Keratinocyte (primary cell): Measurements from ENCODE around the gene RPL23. TPM values are rescaled to one million over a fixed set of nuclear protein-coding genes. Genes with fewer than 3 reads are reported as not detected.

Source experiments
- DNase-seq: peaks from one replicate; pipeline ENCODE4 v3.0.0-alpha.2; 2011; ENCODE audit warnings: low read depth, missing footprints, low spot score
- FAIRE-seq: peaks from 2 replicates; lab custom pipeline; 2011; peaks lifted over from hg19 to GRCh38; lab: Jason Lieb, UNC
- H2AFZ ChIP-seq: 2 replicates; pipeline ENCODE4 v1.6.0; 2012; ENCODE audit warnings: low read length, control low read depth, inconsistent platforms; ENCODE audit not compliant: control insufficient read depth
- H3K27ac ChIP-seq: 2 replicates; pipeline ENCODE4 v1.5.1; 2011; ENCODE audit warnings: low read length; ENCODE audit not compliant: control insufficient read depth, insufficient read depth
- H3K27me3 ChIP-seq: 3 replicates; pipeline ENCODE4 v1.6.0; 2011; ENCODE audit warnings: low read length; ENCODE audit not compliant: control insufficient read depth, insufficient read depth; ENCODE audit errors: extremely low read depth
- H3K36me3 ChIP-seq, 2 experiments: 2 replicates in 1 of 2; 3 replicates in 1 of 2; pipeline ENCODE4 v1.5.1; 2011; ENCODE audit warnings: low read length in 2 of 2, mild to moderate bottlenecking in 1 of 2; ENCODE audit not compliant: control insufficient read depth in 2 of 2, insufficient read depth in 2 of 2; ENCODE audit errors: extremely low read depth in 1 of 2
- H3K4me1 ChIP-seq: 3 replicates; pipeline ENCODE4 v1.5.1; 2011; ENCODE audit warnings: low read length; ENCODE audit not compliant: control insufficient read depth, insufficient read depth; ENCODE audit errors: extremely low read depth
- H3K4me2 ChIP-seq: 3 replicates; pipeline ENCODE4 v1.6.0; 2011; ENCODE audit warnings: low read depth, low read length; ENCODE audit not compliant: control insufficient read depth, insufficient read depth; ENCODE audit errors: extremely low read depth
- H3K4me3 ChIP-seq, 3 experiments: fragments of 200-600 bp in 1 of 3; sonication (generic) in 1 of 3; 2 replicates in 2 of 3; 3 replicates in 1 of 3; pipeline ENCODE4 v1.5.1; 2011 to 2016; ENCODE audit warnings: low read length in 3 of 3, mild to moderate bottlenecking in 3 of 3, control low read depth in 2 of 3, inconsistent platforms in 1 of 3, low read depth in 1 of 3, mixed read lengths in 1 of 3, mixed run types in 1 of 3, moderate library complexity in 1 of 3; ENCODE audit not compliant: control insufficient read depth in 2 of 3, insufficient read depth in 2 of 3; ENCODE audit errors: extremely low read depth in 1 of 3
- H3K79me2 ChIP-seq: 2 replicates; pipeline ENCODE4 v1.6.0; 2012; ENCODE audit warnings: low read length; ENCODE audit not compliant: control insufficient read depth, insufficient read depth
- H3K9ac ChIP-seq: 3 replicates; pipeline ENCODE4 v1.6.0; 2011; ENCODE audit warnings: low read length; ENCODE audit not compliant: control insufficient read depth, insufficient read depth; ENCODE audit errors: extremely low read depth
- H3K9me1 ChIP-seq: 3 replicates; pipeline ENCODE4 v1.6.0; 2011; ENCODE audit warnings: low read length; ENCODE audit not compliant: control insufficient read depth, insufficient read depth; ENCODE audit errors: extremely low read depth
- H3K9me3 ChIP-seq: 2 replicates; pipeline ENCODE4 v1.5.1; 2012; ENCODE audit warnings: low read depth, low read length; ENCODE audit not compliant: control insufficient read depth
- H4K20me1 ChIP-seq: 3 replicates; pipeline ENCODE4 v1.6.0; 2011; ENCODE audit warnings: low read length; ENCODE audit not compliant: control insufficient read depth, insufficient read depth; ENCODE audit errors: extremely low read depth
- EZH2 ChIP-seq: IDR thresholded peaks from one replicate; pipeline ENCODE4 v1.6.1; 2012; ENCODE audit warnings: inconsistent platforms, mild to moderate bottlenecking, low read length, moderate library complexity
- dilution Hi-C: fragments of 300-500 bp; cut with MboI; formaldehyde crosslinking; loops from one replicate; pipeline ENCODE4 v1.7.0; 2020; ENCODE audit warnings: low sequenced_read_pairs; ENCODE audit not compliant: extremely low pct_ligation_motif_present
- polyA plus RNA-seq, 5 experiments: library from polyadenylated mRNA; depleted of rRNA in 3 of 5; stranded (reverse) in 3 of 5; stranded (forward) in 1 of 5; unstranded in 1 of 5; fragments of >200 nt; gene quantifications; 1 replicate in 1 of 5; 2 replicates in 3 of 5; 3 replicates in 1 of 5; pipeline versions ENCODE4 v1.2.1 to v1.2.3, GENCODE V29; 2011 to 2012; ENCODE audit warnings: missing spikeins in 2 of 5, low read depth in 1 of 5, low replicate concordance in 1 of 5
- TF ChIP-seq, protein P1 (sequence below), 3 experiments: IDR thresholded peaks in 1 of 3; conservative IDR thresholded peaks in 1 of 3; optimal IDR thresholded peaks in 1 of 3; 2 replicates in 2 of 3; 3 replicates in 1 of 3; pipeline versions ENCODE3 to v1.5.1; 2011; ENCODE audit warnings: low read length in 3 of 3, mild to moderate bottlenecking in 3 of 3, moderate library complexity in 2 of 3, control low read depth in 1 of 3, inconsistent platforms in 1 of 3; ENCODE audit not compliant: insufficient read depth in 2 of 3; ENCODE audit errors: extremely low read depth in 1 of 3

The RPL23 gene
- polyA plus RNA-seq, 1 donor (not counting 4 experiments of a cell fraction or from before 2014, with no cell fraction given): 2,966 TPM

DNA sequence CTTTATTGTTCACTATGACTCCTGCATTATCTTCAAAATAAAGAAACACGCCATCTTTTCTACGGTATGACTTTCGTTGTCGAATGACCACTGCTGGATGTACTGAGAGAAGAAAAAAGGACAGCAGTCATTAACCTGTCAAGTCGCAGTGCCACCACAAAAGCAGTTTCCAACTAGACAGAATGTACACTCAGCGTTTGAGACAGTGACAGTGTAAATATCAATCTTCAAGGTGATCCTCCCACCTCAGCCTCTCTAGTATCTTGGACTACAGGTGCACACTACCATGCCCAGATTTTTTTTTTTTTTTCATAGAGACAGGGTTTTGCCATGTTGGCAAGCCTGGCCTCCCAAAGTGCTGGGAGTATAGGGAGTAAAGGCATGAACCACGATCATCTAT, 3.1 kb downstream of the RPL23 start:
- Histone ChIP-seq H3K4me3 (peak overlapping the region in 2 of 3 experiments; percentile 100), H3K27ac (no peak overlapping the region), H4K20me1 (peaks cover 36% of the 10 kb centered on the region), H3K9me3 (no peaks in the 10 kb centered on the region), H3K36me3 (peaks cover 25 to 49% of the 10 kb centered on the region in 2 experiments), H3K9ac (peak overlapping the region; percentile 13), H3K79me2 (peaks cover 37% of the 10 kb centered on the region), H2AFZ (no peak overlapping the region), H3K27me3 (no peaks in the 10 kb centered on the region), H3K4me1 (peaks cover 22% of the 10 kb centered on the region), H3K4me2 (peak overlapping the region; percentile 87), H3K9me1 (peaks cover 3% of the 10 kb centered on the region)
- TF ChIP-seq, protein P1, sequence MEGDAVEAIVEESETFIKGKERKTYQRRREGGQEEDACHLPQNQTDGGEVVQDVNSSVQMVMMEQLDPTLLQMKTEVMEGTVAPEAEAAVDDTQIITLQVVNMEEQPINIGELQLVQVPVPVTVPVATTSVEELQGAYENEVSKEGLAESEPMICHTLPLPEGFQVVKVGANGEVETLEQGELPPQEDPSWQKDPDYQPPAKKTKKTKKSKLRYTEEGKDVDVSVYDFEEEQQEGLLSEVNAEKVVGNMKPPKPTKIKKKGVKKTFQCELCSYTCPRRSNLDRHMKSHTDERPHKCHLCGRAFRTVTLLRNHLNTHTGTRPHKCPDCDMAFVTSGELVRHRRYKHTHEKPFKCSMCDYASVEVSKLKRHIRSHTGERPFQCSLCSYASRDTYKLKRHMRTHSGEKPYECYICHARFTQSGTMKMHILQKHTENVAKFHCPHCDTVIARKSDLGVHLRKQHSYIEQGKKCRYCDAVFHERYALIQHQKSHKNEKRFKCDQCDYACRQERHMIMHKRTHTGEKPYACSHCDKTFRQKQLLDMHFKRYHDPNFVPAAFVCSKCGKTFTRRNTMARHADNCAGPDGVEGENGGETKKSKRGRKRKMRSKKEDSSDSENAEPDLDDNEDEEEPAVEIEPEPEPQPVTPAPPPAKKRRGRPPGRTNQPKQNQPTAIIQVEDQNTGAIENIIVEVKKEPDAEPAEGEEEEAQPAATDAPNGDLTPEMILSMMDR (optimal IDR thresholded peaks at IDR 0.05 in 1 of 3, IDR thresholded peaks at IDR 0.05 in 1 of 3, conservative IDR thresholded peaks at IDR 0.05 in 1 of 3; ENCODE audit: extremely low read depth in 1 of 3, insufficient read depth in 2 of 3, low read length in 3 of 3): no peak
- TF ChIP-seq EZH2: no peak
- FAIRE-seq (no peak), DNase-seq (no peak)
- dilution Hi-C loops: no loop called here

DNA sequence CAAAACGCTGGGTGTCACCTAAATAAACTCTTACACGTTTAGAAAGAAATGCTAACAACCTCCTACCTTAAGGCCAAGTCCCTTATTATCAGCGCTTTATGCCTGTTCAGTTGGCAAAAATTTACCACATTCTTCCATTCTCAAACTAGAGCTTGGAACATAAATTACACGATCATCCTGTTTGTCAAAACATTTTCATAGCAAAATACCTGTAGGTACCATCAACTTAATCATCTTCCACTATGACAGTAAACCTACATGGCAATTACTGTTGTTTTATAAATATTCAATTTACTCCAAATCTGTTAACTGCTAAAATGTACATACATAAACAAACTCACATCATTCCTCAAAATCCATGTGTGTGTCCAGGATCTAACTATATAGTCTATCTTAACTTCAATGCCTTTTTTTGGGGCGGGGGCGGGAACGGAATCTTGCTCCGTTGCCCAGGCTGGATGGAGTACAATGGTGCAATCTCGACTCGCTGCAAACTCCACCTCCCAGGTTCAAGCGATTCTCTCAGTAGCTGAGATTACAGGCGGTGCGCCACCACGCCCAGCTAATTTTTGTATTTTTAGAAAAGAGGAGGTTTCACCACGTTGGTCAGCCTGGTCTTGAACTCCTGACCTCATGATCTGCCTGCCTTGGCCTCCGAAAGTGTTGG, 4.4 kb downstream of the RPL23 start:
- H3K9me1 ChIP-seq: peaks cover 3% of the 10 kb centered on the region
- H4K20me1 ChIP-seq: peaks cover 36% of the 10 kb centered on the region
- FAIRE-seq (no peak), DNase-seq (no peak)
- H3K36me3 ChIP-seq: peaks cover 25 to 49% of the 10 kb centered on the region in 2 experiments
- H2AFZ ChIP-seq: no peak overlapping the region
- H3K9ac ChIP-seq: no peak overlapping the region
- H3K4me1 ChIP-seq: peaks cover 19% of the 10 kb centered on the region
- H3K9me3 ChIP-seq: no peaks in the 10 kb centered on the region
- TF ChIP-seq, protein P1 (optimal IDR thresholded peaks at IDR 0.05 in 1 of 3, IDR thresholded peaks at IDR 0.05 in 1 of 3, conservative IDR thresholded peaks at IDR 0.05 in 1 of 3; ENCODE audit: extremely low read depth in 1 of 3, insufficient read depth in 2 of 3, low read length in 3 of 3): no peak
- TF ChIP-seq EZH2: no peak
- no peak overlapping the region for H3K4me3 ChIP-seq
- H3K79me2 ChIP-seq: peaks cover 37% of the 10 kb centered on the region
- dilution Hi-C loops: no loop called here
- no peaks in the 10 kb centered on the region for H3K27me3 ChIP-seq
- H3K4me2 ChIP-seq: no peak overlapping the region
- no peak overlapping the region for H3K27ac ChIP-seq
